RKO (cell line): Measurements from ENCODE around the gene ADGRV1.
"Not testable (repeated sequence)": the region's sequence is repeated elsewhere in the genome, so short reads cannot be mapped to it uniquely, and the experiment has no call there.

Source experiments
- DNase-seq: peaks from one replicate; pipeline ENCODE4 v3.0.0-alpha.2; 2016; ENCODE audit warnings: low spot score

Gene ADGRV1

DNA sequence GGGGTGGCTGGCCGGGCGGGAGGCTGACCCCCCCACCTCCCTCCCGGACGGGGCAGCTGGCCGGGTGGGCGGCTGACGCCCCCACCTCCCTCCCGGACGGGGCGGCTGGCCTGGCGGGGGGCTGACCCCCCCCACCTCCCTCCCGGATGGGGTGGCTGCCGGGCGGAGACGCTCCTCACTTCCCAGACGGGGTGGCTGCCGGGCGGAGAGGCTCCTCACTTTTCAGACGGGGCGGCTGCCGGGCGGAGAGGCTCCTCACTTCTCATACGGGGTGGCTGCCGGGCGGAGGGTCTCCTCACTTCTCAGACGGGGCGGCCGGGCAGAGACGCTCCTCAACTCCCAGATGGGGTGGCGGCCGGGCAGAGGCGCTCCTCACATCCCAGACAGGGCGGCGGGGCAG, 37.2 kb downstream of the ADGRV1 start:
- DNase-seq: not testable (repeated sequence)

DNA sequence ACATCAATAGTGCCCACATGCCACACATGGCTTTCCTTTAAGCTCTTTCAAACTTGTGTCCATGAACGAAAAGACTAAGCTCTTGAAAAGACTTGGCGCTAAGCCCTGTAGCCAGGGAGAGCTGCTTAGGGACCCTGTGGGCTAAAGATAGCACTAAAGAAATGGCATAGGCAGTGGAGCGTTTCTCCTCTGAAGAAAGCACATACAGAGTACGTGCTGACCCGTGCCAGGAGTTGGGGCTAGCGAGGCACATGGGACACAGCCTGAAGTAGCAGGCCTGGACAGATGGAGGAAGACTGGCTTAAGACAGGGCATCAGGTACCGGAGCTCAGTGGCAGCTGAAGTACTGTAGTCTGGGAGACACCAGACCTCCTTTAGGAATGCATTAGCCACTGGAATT, 39.7 kb downstream of the ADGRV1 start:
- DNase-seq: no peak

DNA sequence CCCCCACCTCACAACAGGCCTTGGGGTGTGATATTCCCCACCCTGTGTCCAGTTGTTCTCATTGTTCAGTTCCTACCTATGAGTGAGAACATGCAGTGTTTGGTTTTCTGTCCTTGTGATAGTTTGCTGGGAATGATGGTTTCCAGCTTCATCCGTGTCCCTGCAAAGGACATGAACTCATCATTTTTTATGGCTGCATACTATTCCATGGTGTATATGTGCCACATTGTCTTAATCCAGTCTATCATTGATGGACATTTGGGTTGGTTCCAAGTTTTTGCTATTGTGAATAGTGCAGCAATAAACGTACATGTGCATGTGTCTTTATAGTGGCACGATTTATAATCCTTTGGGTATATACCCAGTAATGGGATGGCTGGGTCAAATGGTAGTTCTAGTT, 41.7 kb downstream of the ADGRV1 start:
- not testable (repeated sequence) for DNase-seq

DNA sequence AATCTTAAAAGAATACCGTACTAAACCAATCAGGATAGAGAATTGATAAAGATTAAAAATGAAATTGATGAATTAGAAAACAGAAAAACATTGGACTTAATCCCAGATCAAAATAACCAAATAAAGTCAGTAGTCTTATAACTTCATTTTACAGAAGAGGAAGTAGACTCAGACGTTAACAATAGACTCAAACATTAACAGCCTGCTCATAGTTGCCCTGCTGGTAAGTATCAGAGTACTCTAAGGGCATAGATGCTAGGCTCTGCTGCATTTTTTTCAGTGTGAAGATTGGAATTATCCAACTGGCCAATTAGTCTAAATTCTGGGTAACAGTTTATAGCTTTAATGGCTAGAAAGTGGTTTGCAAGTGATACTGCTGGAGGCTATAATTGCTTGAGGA, 42.9 kb downstream of the ADGRV1 start:
- no peak for DNase-seq

DNA sequence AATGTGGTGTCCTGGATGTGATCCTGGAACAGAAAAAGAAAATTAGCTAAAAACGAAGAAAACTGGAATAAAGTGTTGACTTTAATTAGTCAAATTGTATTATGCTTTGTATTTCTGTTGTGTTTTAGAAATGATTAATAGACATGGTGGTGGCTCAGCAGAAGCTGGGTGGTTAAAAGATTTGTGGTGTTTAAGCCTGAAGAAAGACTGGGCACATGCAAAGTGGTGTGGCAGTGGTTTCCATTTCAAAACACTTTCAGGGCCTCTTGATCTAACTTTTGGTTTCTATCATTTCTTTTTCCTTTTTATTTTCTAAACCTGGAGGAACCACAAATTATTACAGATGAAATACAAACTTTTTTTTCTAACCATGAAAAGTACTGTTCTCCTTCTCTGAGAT, 44.1 kb downstream of the ADGRV1 start:
- DNase-seq: no peak

DNA sequence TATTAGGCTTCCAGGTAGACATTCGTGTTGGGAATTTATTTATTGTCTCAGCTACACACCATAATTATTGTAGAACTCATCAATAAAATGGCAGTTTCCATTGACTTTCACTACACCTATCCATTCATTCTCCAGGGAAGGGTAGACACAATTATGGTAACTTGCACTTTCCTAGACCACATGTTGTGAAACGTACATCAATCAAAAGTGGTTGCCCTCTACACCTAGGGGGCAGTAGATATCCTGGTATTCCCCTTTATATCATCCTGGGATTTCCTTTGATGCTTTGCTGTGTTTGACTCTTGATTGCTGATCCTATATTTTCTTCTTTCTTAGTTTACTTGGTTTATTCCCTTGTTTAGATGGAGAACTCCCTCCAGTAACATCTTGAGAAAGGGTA, 47.9 kb downstream of the ADGRV1 start:
- peak; percentile 44 for DNase-seq

DNA sequence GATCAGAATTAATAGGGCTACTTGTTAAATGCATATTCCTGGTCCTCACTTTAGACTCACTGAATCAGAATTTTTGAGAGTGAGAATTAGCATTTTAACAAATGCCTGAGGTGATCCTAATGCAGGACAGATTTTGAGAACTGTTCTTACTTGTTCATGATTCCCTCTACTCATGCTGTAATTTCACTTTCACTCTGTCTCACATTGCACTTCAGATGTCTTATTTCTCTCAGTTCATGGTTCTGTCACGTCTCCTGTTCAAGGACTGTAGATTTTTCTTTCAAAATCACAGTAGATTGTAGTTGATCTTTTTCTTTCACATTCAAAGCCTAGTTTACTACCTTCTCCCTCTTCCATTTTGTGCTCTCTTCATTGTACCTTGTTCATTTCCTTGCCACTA, 54.3 kb downstream of the ADGRV1 start:
- DNase-seq: no peak

DNA sequence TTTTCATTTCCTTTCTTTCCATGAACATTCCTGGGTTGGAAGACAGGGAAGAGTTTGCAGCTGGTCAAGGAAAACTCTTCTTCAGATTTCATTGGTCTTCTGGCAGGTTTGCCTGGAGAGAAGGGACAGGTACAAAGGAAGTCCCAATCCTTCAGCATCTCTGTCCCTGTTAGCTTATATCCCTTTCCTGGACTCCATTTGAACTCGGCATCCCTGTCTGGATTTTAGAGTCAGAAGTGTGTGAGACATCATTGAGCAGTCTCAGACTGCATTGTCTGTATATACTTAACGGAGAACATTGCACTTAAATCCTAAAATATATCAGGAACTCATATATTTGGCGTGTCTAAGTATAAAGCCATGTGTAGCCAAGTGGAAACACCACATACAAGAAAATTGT, 54.9 kb downstream of the ADGRV1 start:
- no peak for DNase-seq

DNA sequence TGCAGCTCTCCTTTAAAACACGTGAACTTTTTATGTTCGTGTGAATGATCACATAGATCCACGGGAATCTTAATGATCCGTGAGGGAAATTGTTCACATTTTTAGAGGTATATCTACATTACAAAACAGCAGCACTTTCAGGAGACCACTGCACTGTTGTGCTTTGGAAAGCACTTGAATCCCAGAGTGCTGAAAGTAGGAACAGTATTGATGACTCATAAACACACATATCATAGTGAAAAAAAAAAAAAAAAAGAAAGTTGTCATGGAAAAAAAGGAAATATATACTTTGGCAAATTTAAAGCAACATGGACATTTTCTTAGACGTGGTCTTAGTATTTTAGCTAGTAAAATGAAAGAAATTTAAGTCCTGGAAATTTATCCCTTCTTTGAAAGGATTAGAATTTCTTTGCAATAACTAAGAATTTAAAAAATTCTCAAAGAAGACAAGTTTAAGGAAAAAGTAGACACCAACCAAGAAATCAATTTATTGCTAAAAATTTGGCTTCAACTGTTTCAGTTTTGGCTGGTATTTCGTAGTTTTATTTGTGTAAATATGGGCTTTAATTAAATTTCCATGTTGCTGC, 55.4 kb downstream of the ADGRV1 start:
- no peak for DNase-seq

DNA sequence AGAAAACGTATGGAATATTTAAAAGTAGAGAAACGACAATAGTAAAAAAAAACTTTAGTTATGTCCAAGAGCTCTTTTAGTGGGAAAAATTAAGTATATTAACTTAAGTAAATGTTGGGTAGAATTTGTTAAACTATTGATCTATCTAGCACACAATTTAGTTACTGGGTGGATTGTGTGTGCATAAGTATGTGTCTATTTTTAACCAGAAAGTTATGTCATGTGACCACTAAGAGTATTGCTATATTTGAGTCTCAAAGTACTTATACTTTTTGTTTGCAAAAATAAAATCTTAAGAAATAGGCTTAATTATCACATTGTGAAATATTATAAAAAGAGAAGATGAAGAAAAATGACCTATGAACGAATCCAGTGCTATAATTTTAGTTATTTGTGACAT, 56.8 kb downstream of the ADGRV1 start:
- DNase-seq: no peak

DNA sequence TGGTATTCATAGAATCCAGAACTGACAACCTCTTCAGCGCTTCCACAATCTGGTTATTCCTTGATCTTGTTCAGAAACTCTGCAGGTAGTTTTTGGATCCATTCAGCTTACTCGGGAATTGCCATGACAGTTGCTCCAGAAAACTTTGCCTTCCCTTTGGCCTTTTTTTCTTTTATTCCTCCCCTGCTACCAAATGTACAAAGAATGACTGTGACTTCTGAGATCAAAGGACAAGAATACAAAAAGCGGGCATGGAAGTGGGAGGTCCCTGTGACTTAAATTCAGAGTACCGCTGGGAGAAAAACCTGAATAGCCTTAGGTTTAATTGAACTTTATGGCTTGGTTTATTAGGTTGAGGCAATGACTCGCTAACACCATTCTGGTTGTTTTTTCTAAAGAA, 59.5 kb downstream of the ADGRV1 start:
- no peak for DNase-seq

DNA sequence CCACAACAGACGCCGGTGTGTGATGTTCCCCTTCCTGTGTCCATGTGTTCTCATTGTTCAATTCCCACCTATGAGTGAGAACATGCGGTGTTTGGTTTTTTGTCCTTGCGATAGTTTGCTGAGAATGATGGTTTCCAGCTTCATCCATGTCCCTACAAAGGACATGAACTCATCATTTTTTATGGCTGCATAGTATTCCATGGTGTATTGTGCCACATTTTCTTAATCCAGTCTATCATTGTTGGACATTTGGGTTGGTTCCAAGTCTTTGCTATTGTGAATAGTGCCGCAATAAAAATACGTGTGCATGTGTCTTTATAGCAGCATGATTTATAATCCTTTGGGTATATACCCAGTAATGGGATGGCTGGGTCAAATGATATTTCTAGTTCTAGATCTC, 61.2 kb downstream of the ADGRV1 start:
- not testable (repeated sequence) for DNase-seq

DNA sequence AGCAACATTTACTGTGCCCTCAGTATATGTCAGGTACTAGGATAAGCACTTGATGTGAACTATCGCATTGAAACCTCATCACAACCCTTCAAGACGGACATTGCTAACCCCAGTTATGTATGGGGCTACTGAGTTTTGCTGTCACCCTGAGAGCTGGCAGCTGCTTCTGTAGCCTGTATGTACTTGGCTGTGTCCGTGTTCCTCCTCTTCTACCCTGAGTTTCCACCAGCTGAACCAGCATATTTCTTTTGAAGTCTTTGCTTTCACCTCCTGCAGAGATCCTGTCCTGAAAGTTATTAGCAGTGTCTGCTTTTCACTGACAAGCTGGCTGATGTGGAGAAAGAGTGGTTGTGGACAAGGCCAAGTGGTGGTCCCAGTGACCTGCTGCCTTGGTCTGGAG, 63.3 kb downstream of the ADGRV1 start:
- DNase-seq: no peak

DNA sequence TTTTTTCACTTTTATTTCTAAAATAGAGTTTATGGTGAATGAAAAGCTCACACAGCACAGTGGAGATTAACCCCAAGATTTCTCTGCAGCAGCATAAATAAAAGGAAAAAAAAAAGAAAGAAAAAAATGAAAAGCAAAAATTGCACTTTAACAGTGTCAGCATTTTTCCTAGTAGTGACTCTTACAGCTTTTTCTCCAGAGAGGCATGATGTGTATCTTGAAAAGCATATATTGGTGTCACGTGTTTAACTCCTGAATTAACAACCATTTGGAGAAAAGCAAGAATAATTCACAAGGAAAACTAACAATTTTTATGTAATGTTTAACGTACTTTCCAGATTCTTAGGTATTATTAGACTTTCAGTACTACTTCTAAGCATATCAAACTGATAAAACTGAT, 67.9 kb downstream of the ADGRV1 start:
- no peak for DNase-seq

DNA sequence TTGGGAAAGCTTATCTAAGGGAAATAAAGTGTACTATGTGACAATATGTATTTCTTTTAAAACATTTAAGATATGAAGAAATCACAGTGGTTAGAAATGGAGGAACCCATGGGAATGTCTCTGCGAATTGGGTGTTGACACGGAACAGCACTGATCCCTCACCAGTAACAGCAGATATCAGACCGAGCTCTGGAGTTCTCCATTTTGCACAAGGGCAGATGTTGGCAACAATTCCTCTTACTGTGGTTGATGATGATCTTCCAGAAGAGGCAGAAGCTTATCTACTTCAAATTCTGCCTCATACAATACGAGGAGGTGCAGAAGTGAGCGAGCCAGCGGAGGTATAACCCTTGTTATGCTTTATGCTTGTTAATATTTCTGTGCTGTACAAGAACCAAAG, 69.9 kb downstream of the ADGRV1 start:
- DNase-seq: no peak

DNA sequence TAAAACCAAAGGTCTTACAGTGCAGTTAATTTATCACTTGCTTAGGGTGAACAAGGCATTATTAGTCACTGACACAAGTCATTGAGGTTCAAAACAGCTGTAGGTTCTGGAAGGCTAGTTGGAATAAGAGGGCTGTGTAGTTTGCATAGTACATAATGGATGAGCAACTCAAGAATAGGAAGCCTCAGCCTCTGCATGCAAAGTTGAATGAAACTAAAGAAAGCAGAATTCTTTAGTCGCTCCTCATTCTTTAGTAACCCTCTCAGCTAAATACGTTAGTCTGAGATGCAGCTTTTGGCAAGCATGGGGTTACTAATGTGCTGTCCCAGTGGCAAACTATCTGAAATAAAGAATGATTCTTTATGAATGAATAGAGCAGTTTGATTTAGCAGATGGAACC, 74.2 kb downstream of the ADGRV1 start:
- DNase-seq: no peak

DNA sequence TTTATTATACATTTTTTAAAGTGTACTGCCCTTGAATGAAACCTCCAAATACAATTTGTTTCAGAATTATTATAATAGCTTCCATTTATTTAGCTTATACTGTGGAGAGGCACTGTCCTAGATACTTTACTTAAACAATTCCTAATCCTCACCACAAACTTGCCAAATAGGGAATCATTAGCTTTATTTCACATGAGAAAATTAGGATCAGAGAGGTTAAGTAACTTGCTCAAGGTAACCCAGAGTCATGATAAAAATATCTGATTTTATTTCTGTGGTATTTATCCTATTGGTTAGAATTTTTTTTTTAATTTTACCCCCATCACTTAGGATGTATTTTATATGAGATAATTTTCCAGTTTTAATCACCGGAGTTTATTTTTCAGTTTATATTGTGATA, 78.4 kb downstream of the ADGRV1 start:
- DNase-seq: no peak

DNA sequence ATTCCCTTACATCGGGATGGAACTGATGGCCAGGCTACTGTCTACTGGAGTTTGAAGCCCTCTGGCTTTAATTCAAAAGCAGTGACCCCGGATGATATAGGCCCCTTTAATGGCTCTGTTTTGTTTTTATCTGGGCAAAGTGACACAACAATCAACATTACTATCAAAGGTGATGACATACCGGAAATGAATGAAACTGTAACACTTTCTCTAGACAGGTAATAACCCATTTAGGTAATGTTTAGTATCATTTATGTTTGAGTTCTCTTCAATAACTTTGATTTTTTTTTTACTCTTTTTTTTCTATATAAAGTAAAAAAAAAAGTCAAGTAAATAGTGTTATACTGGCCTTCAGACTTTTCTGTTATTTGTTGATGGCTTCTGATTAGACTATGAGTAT, 79.1 kb downstream of the ADGRV1 start:
- DNase-seq: no peak

DNA sequence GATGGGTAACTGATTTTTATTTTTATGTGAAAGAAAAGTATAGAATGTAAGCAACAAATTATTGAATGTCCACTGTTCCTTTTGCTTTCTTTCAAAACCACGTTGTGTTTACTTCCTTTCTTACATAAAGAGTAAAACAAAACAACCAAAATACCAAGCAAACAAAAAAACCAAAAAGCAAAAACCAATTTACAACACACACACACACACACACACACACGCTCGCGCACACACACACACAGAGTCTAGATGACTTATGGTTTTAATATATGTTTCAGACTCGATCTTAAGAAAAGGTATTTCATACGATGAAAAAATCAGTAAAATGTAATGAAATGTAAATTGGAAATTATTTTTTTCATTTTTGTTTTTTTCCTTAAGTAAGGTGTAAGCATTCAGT, 80.3 kb downstream of the ADGRV1 start:
- no peak for DNase-seq

DNA sequence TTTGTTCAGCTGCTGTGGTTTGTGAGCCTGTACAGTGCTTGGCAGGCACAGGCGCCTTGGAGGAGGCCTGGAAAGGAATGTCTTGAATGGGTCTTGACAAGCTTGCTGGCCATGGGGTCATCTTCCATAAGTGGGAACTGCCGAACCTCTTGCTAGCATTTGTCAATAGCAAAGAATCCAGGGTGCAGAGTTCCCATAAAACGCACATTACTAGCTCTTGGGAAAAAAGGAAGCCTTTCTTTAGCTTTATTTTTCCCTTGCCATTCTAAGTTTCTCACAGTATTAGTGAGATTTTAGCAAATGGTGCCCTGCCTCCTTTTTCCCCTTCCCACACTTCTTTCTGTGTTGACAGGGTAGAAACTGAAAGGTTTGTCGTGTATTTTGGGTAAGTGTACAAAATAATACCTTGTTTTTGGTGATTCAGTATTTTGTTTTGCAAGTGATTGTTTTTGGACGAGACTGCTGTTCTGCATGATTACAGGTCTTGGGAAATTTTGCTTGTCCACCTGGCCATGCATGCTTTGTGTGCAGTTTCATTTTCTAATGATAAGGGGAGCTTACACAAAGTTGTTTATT, 82.0 kb downstream of the ADGRV1 start:
- no peak for DNase-seq

DNA sequence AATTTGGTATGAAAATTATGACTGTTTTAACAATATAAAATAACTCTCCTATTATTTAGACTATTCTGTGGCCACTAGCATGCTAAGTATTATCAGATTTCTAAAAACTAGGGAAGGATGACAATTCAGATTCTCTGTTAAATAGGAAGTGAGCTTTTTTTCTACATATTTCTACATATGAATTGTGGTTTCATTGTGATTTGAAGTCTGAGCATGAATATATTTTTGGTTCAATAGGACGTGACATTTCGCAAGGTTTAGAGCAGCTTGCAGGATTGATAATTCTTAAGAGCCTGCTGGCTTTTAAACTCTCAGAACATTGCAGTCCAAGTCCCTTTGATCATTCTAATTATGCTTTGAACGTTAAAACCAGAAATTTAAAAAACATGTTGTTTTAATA, 82.9 kb downstream of the ADGRV1 start:
- no peak for DNase-seq

DNA sequence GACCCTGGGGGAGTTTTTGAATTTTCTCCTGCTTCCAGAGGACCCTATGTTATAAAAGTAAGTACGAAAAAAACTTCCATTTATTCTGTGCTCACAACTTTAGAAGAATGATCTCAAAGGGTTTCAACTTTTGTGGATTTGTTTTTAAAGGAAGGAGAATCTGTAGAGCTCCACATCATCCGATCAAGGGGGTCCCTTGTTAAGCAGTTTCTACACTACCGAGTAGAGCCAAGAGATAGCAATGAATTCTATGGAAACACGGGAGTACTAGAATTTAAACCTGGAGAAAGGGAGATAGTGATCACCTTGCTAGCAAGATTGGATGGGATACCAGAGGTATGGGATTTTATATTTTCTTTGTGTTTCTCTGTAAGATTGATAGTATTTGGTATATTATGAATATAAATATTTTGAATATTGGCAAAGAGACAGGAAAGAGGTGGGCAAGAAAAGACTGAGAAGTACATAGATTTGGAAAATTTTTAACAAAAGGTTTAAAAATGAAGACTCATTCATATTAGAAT, 84.2 kb downstream of the ADGRV1 start:
- no peak for DNase-seq

DNA sequence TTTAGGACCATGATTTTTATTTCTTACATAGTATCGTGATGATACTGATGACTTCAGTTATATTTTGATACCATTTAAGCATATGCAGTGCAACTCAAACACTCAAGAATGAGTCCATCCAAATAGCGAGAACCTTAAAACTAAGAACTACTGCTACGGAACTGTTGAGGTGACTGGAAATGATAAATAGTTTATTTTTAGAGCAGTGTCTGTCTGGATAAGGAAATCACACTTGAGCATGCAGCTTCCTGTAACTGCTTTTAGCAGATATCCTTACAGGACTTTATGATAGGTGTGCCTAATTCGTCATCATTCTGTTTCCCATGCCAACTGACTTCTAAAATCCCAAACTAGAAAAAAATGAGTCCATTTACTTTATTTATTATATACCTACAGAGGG, 85.5 kb downstream of the ADGRV1 start:
- no peak for DNase-seq

DNA sequence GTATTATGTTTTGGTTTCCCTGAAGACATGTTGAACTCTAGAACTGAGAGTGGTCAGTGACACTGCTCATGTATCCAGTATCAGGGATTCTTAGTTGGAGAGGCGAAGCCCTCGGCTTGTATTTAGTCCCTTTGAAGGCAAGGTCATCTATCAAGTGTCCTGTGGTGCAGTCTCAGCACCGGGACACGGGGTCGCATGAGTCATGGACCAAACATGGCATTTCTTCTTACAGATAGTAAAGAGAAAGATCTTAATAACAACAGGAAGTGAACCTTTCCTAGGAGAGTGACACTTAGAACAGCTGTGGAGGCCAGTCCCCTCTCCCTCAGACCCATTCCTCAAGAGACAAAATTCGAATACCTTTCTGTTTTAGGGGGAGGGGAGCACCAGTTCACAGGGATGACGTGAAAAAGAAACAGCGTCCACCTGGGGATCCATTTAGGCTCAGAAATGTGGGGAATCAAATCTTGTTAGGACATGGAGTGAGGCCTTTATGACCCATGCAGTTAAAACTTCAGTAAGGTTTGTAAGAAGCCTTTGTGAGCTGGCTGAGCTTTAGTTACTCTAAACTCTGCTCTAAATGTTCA, 86.5 kb downstream of the ADGRV1 start:
- DNase-seq: no peak
